Putamen (tissue), 1 donor: Measurements from ENCODE around the gene HYLS1.
A peak's percentile ranks its signal among the peaks of the same experiment; 100 is the strongest.

ENCODE experiments used
- DNase-seq: peaks from one replicate; pipeline ENCODE4 v3.0.0-alpha.2; 2016; ENCODE audit warnings: low spot score

HYLS1 gene

GRCh38 chr11:125934473-125934872 is 47.0 kb downstream of the HYLS1 start:
- no peak for DNase-seq

- DNase-seq, result no peak
Observed at GRCh38 chr11:125935056-125935455, 47.6 kb downstream of the HYLS1 start.

- DNase-seq, result no peak
Observed at GRCh38 chr11:125935618-125936199, 48.2 kb downstream of the HYLS1 start.

GRCh38 chr11:125938418-125938817 is 51.0 kb downstream of the HYLS1 start:
- DNase-seq, result no peak

GRCh38 chr11:125939081-125939521 is 51.6 kb downstream of the HYLS1 start:
- DNase-seq, result peak; percentile 35

- no peak for DNase-seq
Observed at GRCh38 chr11:125940145-125940544, 52.7 kb downstream of the HYLS1 start.

- no peak for DNase-seq
Observed at GRCh38 chr11:125941267-125941618, 53.8 kb downstream of the HYLS1 start.

- no peak for DNase-seq
Observed at GRCh38 chr11:125941619-125942611, 54.4 kb downstream of the HYLS1 start.

- no peak for DNase-seq
Observed at GRCh38 chr11:125942771-125943428, 55.4 kb downstream of the HYLS1 start.

GRCh38 chr11:125943661-125944349 is 56.3 kb downstream of the HYLS1 start:
- no peak for DNase-seq

GRCh38 chr11:125944350-125945010 is 57.0 kb downstream of the HYLS1 start:
- no peak for DNase-seq

- peak; percentile 14 for DNase-seq
Observed at GRCh38 chr11:125945011-125945796, 57.7 kb downstream of the HYLS1 start.

- DNase-seq, result no peak
Observed at GRCh38 chr11:125945797-125946520, 58.5 kb downstream of the HYLS1 start, which contains the start of gene VSIG10L2. VSIG10L2 (plus strand) TSS chr11:125946044; CDS start chr11:125946056, 12 bp downstream.

- DNase-seq, result no peak
Observed at GRCh38 chr11:125946712-125947418, 59.4 kb downstream of the HYLS1 start.

- no peak for DNase-seq
Observed at GRCh38 chr11:125947419-125948277, 60.2 kb downstream of the HYLS1 start.

- DNase-seq, result no peak
Observed at GRCh38 chr11:125948278-125949051, 61.0 kb downstream of the HYLS1 start.
